Tibial artery (tissue), 4 donors: Measurements from ENCODE around the gene ITM2B.

Experiments
- DNase-seq, 2 donors: peaks; one replicate each; pipeline ENCODE4 v3.0.0-alpha.2; 2019
- H3K27ac ChIP-seq, 2 donors: fragments of 200-600 bp; sonication (generic) in 1 of 2; 1 replicate in 1 of 2; 2 replicates in 1 of 2; pipeline ENCODE4 v1.5.1; 2018 to 2019; ENCODE audit warnings: mild to moderate bottlenecking in 1 of 2
- H3K27me3 ChIP-seq, 2 donors: fragments of 200-600 bp; sonication (generic) in 1 of 2; one replicate each; pipeline versions ENCODE4 v1.5.1 to v1.6.0; 2016 to 2019
- H3K36me3 ChIP-seq, 3 donors: fragments of 200-600 bp; sonication (generic) in 2 of 3; one replicate each; pipeline ENCODE4 v1.5.1; 2016 to 2019; ENCODE audit warnings: mild to moderate bottlenecking in 2 of 3
- H3K4me1 ChIP-seq, 4 donors: fragments of 200-600 bp; sonication (generic) in 2 of 4; 1 replicate in 3 of 4; 2 replicates in 1 of 4; pipeline ENCODE4 v1.5.1; 2016 to 2019
- H3K4me3 ChIP-seq, 2 donors: fragments of 200-600 bp; sonication (generic) in 1 of 2; 1 replicate in 1 of 2; 2 replicates in 1 of 2; pipeline ENCODE4 v1.5.1; 2018 to 2019; ENCODE audit warnings: mild to moderate bottlenecking in 2 of 2
- H3K9me3 ChIP-seq, 3 donors: fragments of 200-600 bp; sonication (generic) in 1 of 3; one replicate each; pipeline ENCODE4 v1.5.1; 2016 to 2019
- CTCF ChIP-seq, 2 experiments: fragments of 200-600 bp in 1 of 2; fragments of 450-650 bp in 1 of 2; IDR thresholded peaks; one replicate each; pipeline ENCODE4 v1.5.1; 2017 to 2019; ENCODE audit warnings: antibody characterized with exemption in 2 of 2, mild to moderate bottlenecking in 1 of 2, moderate library complexity in 1 of 2
- intact Hi-C: fragments of 100-400 bp; cut with DNase I; formaldehyde crosslinking; loops from one replicate; pipeline ENCODE4 v1.15.0; 2023; ENCODE audit warnings: low total_unique reads

ITM2B gene

DNA sequence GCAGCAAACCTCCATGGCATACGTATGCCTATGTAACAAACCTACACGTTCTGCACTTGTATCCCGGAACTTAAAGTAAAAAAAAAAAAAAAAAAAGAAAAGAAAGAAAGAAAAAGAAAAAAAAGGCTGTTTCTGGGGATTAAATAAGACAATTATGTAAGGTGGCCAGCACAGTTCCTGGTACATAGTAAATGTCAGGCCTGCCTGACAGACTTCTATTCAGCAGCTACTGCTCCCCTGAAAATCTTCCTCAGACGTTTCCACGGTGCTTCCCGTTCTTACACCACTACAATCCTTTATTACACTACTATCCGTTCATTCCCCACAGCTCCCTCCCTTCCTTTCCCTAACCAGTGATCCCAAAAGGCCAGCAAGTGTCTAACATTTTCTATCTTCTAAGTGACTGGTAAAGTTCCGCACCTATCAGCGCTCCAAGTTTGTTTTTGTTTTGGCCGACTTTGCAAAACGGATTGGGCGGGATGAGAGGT is 69.9 kb downstream of the ITM2B start:
- H3K4me3 ChIP-seq, result peak overlapping the region; percentile 85 to 94

DNA sequence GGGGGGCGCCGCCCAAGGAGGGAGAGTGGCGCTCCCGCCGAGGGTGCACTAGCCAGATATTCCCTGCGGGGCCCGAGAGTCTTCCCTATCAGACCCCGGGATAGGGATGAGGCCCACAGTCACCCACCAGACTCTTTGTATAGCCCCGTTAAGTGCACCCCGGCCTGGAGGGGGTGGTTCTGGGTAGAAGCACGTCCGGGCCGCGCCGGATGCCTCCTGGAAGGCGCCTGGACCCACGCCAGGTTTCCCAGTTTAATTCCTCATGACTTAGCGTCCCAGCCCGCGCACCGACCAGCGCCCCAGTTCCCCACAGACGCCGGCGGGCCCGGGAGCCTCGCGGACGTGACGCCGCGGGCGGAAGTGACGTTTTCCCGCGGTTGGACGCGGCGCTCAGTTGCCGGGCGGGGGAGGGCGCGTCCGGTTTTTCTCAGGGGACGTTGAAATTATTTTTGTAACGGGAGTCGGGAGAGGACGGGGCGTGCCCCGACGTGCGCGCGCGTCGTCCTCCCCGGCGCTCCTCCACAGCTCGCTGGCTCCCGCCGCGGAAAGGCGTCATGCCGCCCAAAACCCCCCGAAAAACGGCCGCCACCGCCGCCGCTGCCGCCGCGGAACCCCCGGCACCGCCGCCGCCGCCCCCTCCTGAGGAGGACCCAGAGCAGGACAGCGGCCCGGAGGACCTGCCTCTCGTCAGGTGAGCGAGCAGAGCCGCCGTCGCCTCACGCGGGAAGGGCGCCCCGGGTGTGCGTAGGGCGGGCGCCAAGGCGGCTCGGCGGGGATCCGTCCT is 70.5 kb downstream of the ITM2B start, which contains the start of gene RB1:
Gene RB1, plus strand, starts transcription at position 393 of the 784 bp plus-strand sequence. Its CDS starts 162 bp downstream, at position 555.
- no peaks in the 10 kb centered on the region for H3K9me3 ChIP-seq
- H3K4me3 ChIP-seq, result peak within 1 kb of the TSS; percentile 85 to 94
- intact Hi-C loops, result loop anchor here (5.0 to 10.0 kb wide), 2 partner anchors 69 to 176 kb away; partner anchors contain the start of gene ITM2B
- H3K36me3 ChIP-seq, result peaks cover 5 to 8% (median 5%) of the 10 kb centered on the region in 3 donors
- DNase-seq, result peak; percentile 88 to 95
- peaks cover 0 to 33% (median 14%) of the 10 kb centered on the region in 4 donors for H3K4me1 ChIP-seq
- no peaks in the 10 kb centered on the region for H3K27me3 ChIP-seq
- peak within 1 kb of the TSS; percentile 94 to 99 for H3K27ac ChIP-seq
- peak in 1 of 2 experiments; percentile 4 for TF ChIP-seq CTCF (IDR thresholded peaks at IDR 0.05)

More for the DNA sequence above, 69.9 kb downstream of the ITM2B start:
- intact Hi-C loops, result loop anchor here (5.0 to 10.0 kb wide), 2 partner anchors 68 to 176 kb away; partner anchors contain the start of gene ITM2B
- Histone ChIP-seq H3K27ac (peak overlapping the region; percentile 94 to 99), H3K4me1 (peaks cover 0 to 33% (median 14%) of the 10 kb centered on the region in 4 donors), H3K9me3 (no peaks in the 10 kb centered on the region), H3K36me3 (peaks cover 0 to 5% (median 1%) of the 10 kb centered on the region in 3 donors), H3K27me3 (no peaks in the 10 kb centered on the region)
- no peak for DNase-seq
- no peak for TF ChIP-seq CTCF (IDR thresholded peaks at IDR 0.05)

DNA sequence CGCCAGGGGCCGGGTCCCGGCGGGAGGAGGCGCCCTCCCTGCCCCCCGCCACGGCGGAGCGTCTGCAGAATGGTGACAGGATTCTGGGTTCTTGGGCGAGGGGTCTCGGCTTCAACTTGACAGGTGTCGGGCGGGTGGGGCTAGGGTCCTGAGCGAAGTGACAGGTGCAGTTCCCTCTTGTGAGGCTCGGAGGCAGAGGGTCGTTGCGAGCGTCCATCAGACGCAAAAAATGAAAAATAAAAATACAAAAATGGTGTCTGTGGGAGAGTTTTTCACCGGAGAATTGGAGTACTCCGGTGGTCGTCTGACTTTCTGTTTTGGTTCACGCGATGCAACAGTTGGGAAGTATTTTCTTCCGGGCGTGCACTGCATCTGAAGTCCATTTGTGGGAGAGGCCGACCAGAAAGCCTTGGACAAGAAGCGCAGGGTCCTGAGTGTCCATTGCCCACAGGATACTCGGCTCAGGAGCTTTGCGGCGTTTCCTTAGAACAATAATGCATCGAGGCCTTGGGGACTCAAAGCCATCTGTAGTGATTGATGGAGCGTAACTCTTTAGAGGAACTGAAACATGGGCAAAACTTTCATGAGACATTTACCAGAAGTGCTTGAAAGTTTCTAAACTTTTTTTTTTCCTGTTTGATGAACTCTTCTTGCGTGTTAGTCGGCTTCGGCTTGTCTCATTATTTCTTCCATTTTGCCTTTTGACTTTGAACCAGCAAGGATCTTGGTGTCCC is 71.3 kb downstream of the ITM2B start:
- Histone ChIP-seq H3K36me3 (peaks cover 5 to 11% (median 5%) of the 10 kb centered on the region in 3 donors), H3K4me1 (peaks cover 0 to 34% (median 14%) of the 10 kb centered on the region in 4 donors), H3K4me3 (peak overlapping the region; percentile 85 to 94), H3K27me3 (no peaks in the 10 kb centered on the region), H3K9me3 (no peaks in the 10 kb centered on the region), H3K27ac (peak overlapping the region; percentile 94 to 99)
- DNase-seq, result peak; percentile 61 to 68
- TF ChIP-seq CTCF (IDR thresholded peaks at IDR 0.05), result no peak
- intact Hi-C loops, result loop anchor here (5.0 to 10.0 kb wide), 2 partner anchors 70 to 177 kb away; partner anchors contain the start of gene ITM2B

DNA sequence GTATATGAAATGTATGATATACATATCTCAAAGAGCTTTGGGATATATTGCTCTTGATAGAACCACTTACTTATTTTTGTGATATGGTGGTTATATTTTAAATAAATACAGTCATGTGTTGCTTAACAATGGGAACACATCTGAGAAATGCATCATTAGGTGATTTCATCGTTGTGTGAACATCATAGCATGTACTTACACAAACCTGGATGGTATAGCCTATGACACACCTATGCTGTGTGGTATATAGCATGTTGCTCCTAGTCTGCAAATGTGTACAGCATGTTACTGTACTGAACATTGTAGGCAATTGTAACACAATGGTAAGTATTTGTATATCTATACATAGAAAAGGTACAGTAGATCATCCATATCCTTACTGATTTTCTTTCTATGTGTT is 78.2 kb downstream of the ITM2B start:
- H3K27me3 ChIP-seq, result no peaks in the 10 kb centered on the region
- no peak for TF ChIP-seq CTCF (IDR thresholded peaks at IDR 0.05)
- no peak overlapping the region for H3K4me3 ChIP-seq
- H3K4me1 ChIP-seq, result peaks cover 0 to 32% (median 2%) of the 10 kb centered on the region in 4 donors
- no peak overlapping the region for H3K27ac ChIP-seq
- intact Hi-C loops, result no loop called here
- H3K36me3 ChIP-seq, result peaks cover 5 to 14% (median 12%) of the 10 kb centered on the region in 3 donors
- H3K9me3 ChIP-seq, result no peaks in the 10 kb centered on the region
- DNase-seq, result no peak

DNA sequence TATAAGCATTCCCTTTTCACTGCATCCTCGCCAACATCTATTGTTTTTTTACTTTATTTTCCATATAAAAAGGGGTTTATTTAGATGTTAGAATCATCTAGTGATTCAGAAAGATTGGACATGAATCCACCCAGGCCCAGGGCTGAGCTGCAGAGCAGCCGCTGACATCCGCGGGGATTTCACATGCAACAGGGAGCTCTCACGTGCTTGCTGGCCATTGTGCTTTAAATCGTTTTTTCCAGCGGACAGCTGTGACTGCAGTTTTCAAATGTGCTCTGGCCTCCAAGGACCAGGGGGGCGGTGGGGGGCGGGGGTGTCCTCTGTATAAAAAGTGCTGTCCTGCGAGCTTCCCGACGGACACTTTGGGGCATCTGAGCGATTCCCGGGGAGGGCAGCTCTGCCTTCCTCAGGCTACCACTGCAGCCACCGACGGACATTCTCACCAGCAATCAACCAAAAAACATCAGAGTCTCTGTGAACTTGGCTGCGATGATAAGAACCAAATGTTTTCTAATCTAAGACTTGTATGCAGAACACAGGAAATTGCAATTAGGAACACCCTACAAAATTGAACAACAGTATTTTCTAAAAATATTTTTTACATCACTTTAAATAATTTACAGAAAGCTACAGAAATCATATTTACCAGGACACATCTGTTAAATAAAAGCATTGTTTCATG is 83.1 kb downstream of the ITM2B start:
- intact Hi-C loops, result no loop called here
- no peak for DNase-seq
- H3K27me3 ChIP-seq, result no peaks in the 10 kb centered on the region
- peaks cover 3 to 34% (median 16%) of the 10 kb centered on the region in 3 donors for H3K36me3 ChIP-seq
- no peak overlapping the region for H3K4me3 ChIP-seq
- TF ChIP-seq CTCF (IDR thresholded peaks at IDR 0.05), result no peak
- no peaks in the 10 kb centered on the region for H3K9me3 ChIP-seq
- H3K4me1 ChIP-seq, result peaks cover 0 to 6% (median 0%) of the 10 kb centered on the region in 4 donors
- H3K27ac ChIP-seq, result no peak overlapping the region
